Stimulated activated CD4-positive, alpha-beta T cell treated with anti-CD3 and anti-CD28 coated beads, Interleukin-12 subunit alpha, Interleukin-12 subunit beta, amount 100 ng/mL, for 48 hours (primary cell): ENCODE results near the gene NUP160.
"Not testable (repeated sequence)": the region's sequence is repeated elsewhere in the genome, so short reads cannot be mapped to it uniquely, and the experiment has no call there.

ENCODE experiments used
- DNase-seq, 3 donors: peaks; one replicate each; pipeline ENCODE4 v3.0.0-alpha.2; 2020; ENCODE audit warnings: low read depth in 2 of 3, low spot score in 1 of 3

NUP160 gene

GRCh38 chr11:47863189-47863897 is 15.2 kb upstream of the NUP160 start:
- no peak for DNase-seq

- no peak for DNase-seq
Measured at GRCh38 chr11:47861728-47862127, 13.6 kb upstream of the NUP160 start.

- no peak for DNase-seq
Measured at GRCh38 chr11:47860536-47860935, 12.4 kb upstream of the NUP160 start.

GRCh38 chr11:47857892-47858543 is 9.9 kb upstream of the NUP160 start:
- DNase-seq: no peak

DNA sequence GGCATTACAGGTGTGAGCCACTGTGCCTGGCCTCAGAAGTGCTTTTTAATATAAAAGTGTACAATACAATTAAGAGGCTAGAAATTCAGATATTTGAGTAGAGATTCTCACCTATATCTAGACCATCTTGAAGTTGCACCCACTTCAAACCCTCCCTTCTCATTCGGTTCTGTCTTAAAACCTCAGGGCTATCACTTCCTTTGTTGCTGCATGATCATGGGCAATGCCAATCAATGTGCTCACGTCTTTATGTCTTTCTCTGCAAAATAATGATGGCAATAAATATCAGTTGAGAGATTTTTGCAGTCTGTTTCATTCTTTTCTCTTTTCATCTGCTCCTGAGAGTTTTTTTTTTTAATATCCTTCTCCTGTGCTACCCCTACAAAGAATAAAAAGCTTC is 9.3 kb upstream of the NUP160 start:
- no peak for DNase-seq

- DNase-seq: no peak
Measured at GRCh38 chr11:47856186-47856585, 8.0 kb upstream of the NUP160 start.

DNA sequence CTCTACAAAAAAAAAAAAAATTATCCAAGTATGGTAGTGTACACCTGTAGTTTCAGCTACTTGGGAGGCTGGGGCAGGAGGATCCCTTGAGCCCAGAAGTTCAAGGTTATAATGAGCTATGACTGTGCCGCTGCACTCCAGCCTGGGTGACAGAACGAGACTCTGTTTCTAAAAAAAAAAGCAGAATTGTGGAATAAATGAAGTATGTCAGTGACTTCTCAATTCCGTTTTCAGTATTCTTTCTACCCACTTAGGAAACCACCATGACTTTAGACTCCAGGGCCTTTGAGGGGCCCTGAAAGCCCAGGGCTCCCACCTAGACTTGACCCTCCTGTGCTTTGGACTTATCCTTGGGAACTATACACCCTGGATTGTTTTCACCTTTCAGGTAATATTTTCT is 6.5 kb upstream of the NUP160 start:
- DNase-seq: no peak

DNA sequence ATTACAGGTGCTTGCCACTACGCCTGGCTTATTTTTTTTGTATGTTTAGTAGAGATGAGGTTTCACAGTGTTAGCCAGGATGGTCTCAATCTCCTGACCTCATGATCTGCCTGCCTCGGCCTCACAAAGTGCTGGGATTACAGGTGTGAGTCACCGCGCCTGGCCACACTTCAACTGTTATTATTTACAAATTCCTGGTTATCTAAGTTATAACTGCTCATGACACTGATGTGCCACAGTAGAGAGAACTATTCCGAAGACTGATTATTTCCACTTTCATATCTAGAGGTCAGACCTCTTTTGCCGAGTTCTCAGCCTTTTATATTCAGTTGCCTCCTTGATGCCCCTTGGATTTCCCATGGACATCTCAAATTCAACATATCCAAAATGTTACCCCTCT is 3.9 kb upstream of the NUP160 start:
- no peak for DNase-seq

- no peak for DNase-seq
Measured at GRCh38 chr11:47850337-47850736, 2.2 kb upstream of the NUP160 start.

DNA sequence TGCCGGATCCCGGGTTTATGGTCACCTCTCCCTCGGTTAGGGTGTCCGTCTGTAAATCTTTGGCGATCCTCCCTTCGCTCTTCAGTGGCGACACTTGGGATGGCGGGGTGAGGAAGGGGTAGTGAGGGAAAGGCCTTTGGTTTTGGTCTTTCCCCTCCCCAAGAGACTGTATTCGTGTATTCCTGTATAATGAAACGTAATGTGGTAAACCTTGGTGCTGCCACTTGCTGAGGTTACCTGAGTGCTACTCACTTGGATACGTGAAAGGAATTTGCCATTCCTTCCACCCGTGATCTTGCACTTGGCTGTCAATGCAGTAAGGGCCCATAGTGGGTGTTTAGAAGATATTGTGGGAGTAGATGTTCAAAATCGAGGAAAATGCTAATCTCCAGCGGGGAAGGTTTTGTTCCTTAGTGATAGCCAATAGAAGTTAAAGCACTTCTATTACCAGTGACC is 578 bp upstream of the NUP160 start:
- no peak for DNase-seq

DNA sequence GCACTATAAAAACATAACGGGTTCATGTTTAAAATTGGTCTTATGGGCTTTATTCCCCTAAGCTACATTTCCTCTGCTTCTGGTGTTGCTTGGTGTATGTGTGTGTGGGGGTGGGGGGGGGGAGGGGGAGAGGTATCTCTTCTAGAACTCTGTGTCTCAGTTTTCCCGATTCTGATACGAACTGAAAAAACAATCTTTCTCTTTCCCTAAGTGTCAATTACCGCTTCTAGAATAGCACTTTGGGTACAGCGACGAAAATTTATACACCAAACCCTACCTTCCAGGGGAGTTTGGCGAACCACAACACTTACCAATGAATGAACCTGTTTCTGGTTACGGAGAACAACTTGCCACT is 636 bp downstream of the NUP160 start:
- no peak for DNase-seq

DNA sequence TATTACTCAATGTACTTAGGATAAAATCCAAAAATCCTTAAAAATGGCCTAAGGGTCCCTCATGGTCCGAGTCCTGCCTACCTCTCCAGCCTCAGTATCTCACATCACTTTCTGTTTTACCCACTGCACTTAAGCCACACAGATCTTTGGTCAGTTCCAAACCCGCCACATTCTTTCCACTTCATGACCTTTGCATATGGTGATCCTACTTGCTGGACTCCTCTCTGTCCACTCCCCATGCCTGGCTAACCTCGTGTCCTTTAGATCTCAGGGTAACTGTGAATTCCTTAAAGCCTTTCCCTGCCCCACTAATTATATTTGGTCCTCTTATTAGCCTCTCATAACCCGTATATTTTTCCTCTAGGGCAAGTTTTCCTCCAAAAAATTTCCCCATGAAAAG is 1.2 kb downstream of the NUP160 start:
- no peak for DNase-seq

- DNase-seq: no peak
Measured at GRCh38 chr11:47843361-47844055, 4.6 kb downstream of the NUP160 start.

GRCh38 chr11:47842749-47843148 is 5.4 kb downstream of the NUP160 start:
- no peak for DNase-seq

DNA sequence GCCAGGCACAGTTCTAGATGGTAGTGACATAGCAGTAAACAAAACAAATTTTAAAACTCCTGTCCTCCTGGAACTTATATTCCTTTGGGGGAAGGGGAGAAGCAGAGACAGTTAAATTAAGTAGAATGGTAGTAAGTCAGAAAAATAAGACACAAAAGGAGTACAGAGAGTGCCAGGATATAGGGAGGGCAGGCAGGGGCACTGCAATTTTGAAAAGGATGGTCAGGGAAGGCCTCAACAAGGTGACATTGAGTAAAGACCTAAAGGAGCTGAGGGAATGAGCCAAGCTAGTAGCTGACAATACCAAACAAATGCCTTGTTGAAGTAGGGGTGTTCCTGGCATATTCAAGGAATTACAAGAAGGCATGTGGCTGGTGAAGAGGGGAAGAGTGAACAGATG is 10.2 kb downstream of the NUP160 start:
- no peak for DNase-seq

DNA sequence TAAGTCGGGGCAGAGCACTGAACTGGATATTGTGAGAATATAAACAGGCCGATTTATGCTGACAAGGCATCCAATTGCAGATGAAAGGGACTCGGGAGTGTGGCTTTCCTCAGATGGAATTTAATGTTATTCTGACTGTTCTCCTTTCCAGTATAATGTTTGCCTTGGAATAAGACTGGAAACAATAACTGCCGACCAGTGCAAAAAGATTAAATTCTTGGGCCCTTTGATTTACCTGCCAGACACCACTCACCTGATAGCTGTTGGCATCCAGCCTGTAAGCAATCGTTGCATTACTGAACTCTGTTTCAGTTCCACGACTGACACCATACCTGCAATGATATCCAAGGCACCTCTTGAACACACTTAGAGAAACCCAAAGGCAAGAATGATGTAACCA is 10.9 kb downstream of the NUP160 start:
- DNase-seq: no peak

- not testable (repeated sequence) for DNase-seq
Measured at GRCh38 chr11:47830013-47830412, 18.1 kb downstream of the NUP160 start.

- no peak for DNase-seq
Measured at GRCh38 chr11:47828284-47828683, 19.9 kb downstream of the NUP160 start.

DNA sequence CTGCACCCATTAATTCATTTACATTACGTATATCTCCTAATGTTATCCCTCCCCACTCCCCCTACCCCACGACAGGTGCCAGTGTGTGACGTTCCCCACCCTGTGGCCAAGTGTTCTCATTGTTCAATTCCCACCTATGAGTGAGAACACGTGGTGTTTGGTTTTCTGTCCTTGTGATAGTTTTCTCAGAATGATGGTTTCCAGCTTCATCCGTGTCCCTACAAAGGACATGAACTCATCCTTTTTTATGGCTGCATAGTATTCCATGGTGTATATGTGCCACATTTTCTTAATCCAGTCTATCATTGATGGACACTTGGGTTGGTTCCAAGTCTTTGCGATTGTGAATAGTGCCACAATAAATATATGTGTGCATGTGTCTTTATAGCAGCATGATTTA is 25.5 kb downstream of the NUP160 start:
- not testable (repeated sequence) for DNase-seq

DNA sequence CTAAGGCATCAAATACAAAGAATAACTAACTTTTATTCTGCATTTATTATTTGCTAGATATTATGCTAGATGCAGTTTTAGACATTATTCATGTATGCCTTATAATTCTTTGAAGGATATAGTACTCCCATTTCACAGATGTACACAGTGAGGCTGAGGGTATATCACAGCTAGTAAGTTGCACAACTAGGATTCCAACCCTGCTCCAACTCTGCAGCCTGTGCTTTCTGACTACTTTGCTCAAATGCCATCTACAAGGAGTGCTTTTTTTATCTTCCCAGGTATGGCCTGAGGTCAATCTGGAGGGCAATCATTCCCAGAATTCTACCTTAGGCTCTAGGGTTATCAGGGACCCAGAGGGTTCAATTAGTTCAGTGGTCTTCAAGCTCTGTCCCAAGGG is 28.4 kb downstream of the NUP160 start:
- no peak for DNase-seq

DNA sequence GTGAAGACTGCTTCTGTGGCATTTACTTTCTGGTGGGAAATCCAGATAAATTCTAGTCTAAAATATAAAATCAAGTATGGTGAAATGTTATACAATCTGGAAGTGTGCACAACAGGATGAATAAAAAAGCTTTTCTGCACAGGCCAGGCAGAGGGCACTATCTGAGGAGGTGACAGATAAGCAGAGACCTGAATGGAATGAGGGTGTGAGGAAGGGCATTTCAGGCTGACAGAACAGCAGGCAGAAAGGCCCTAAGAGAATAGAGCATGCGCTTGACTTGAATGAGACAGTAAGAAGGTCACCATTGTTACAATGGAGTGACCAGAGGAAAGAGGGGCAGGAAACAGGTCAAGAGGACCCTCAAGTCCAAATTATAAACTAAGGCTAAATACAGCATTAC is 47.4 kb downstream of the NUP160 start:
- DNase-seq: no peak

DNA sequence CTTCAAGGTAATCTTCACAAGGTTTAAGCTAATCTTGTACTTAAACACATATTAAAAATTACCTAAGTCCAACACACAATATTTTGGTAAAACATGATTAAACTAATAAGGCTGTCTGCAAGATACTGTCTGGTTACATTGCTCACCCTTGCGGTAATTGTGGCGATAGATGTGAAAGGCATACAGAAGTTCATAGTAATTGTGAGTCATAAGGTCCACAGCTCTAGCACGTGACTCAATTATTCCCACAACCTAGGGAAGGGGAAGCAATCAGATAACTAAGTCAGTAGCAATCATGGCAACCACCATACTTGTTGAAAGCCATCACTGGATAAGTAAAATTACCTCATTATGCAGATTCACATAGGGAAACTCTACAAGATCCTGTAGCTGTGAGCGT is 50.5 kb downstream of the NUP160 start:
- peak; percentile 26 to 60 (median 32) for DNase-seq
